GM19438 (cell line): Measurements from ENCODE around the gene GP1BB.

Source experiments
- ATAC-seq: cut with Tn5 transposase; IDR thresholded peaks from one replicate; pipeline ENCODE4 v1.9.1; 2021; ENCODE audit warnings: low read depth; ENCODE audit not compliant: unreplicated experiment

The GP1BB gene

DNA sequence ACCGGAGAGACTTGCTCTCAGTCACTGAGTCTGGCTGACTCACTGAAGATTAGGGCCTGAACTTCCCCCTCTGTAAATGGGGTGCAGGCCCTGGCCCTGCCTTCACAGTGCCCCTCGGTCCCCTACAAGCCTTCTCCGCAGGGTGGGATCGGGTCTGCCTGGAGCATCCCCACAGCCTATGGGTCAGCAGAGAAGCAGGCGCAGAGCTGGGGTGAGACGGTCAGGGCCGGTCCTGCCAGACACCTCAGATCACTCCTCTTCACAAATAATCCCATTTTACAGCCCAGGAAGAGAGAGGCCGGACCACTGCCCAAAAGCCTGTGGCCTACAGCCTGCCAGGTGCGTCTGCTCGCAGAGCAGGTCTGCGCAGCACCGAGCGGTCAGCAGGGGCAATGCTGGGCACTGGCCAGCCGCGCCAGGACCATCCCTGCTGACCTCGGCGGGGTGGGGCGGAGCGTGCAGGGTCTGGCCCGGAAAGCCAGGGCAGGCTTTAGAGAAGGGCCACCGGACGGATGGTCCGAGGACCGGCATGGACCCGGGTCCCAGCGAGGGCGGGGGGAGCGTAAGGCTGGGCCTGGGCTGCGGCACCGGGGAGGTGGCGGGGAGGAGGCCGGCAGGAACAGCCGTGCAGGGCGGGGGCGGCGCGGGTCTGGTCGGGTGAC lies 9.6 kb upstream of the GP1BB start:
- ATAC-seq, result no peak

DNA sequence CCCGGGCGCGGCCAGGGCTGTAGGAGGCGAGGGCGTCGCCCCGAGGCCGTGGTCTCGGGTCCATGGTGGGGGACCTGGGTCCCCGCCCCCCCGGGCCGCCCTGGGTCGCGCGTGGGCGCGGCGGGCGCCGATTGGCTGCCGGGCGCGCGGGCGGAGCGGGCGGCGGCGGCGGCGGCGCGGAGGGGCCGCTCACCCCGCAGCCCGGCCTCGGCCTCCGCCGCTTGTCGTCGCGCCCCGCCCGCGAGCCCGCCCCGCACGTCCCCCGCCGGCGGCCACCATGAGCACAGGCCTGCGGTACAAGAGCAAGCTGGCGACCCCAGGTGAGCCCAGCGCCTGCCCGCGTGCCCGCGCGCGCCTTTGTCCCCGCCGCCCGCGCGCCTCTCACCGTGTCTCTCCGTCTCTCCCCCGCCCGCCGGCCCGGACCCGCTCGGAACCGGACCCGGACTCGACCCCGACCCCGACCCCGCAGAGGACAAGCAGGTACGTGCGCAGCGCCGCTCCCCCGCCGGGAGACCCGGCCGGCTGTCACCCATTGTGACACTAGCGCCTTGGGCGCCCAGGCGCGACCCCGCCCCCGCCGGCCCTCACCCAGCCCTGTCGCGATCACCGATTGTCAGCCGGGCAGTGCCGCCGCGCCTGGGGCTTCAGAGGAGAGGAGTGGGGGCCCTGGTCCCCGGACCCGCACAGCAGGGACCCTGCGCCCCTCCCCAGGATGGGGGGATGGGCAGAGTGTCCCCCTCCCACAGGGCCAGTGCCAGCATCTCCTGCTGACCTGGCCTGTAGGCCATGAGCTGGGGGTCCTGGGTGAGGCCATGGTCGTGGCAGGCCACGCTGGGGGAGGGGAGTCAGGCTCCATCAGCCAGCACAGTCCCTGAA lies 8.8 kb upstream of the GP1BB start, which contains the start of gene SEPTIN5:
Gene SEPTIN5 (plus strand): TSS at position 192 of the 876 bp plus-strand sequence. CDS start 86 bp downstream, at position 278.
- no peak for ATAC-seq

GRCh38 chr22:19715188-19715930 lies 8.0 kb upstream of the GP1BB start:
- ATAC-seq, result no peak

DNA sequence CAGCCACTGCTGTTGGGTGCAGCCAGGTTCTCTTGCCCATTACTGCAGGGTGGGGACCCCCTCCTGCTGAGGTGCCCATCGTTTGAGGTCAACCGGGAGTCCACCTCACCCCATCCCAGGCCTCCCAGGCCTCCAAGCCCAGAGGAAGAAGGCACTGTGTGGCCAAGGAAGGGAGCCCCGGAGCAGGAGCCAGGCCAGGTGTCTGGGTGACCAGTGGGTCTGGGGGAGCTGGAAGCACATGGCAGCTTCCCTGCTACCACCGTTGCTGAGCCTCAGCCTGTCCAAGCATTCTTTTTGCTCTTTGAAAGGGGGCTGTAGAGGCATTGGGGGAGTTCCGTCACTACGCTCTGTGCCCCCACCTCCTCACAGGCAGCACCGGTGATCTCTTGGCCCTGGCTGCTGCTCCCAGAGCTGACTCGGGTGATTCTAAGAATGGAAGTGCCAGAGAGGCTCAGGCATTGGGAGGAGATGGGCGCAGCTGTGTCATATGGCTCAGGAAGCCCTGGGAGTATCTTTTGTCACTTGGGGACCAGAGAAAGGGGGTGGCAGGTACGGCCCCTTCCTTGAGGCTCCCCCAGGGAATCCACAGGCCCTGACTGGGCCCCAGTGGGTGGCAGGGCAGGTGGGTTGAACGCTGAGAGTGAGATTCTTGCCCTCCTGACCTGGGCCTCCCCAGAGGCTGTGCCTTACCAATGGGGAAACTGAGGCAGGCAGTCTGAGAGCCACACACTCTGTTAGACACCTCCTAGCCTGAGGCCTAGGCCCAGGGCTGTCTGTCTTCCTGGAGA lies 7.1 kb upstream of the GP1BB start:
- no peak for ATAC-seq

GRCh38 chr22:19716829-19717105 lies 6.6 kb upstream of the GP1BB start:
- no peak for ATAC-seq

DNA sequence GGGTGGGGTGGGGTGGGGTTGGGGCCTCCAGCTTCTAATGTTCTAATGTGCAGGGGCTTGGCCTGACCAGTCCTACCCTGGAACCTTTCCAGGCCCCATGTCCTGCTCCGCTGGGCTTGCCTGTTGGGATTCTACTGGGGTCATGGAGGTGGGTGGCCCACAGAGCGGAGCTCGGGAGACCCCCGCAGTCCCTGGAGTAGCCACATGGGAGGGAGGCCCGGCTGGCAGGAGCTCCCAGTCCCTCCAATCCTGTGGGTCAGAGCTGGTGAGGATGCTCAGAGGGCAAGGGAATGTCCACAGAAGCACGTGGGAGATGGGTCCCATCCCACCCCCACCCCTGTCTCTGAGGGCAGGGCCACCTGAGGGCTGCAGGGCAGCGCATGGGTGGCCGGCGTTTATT lies 6.2 kb upstream of the GP1BB start:
- ATAC-seq, result no peak

DNA sequence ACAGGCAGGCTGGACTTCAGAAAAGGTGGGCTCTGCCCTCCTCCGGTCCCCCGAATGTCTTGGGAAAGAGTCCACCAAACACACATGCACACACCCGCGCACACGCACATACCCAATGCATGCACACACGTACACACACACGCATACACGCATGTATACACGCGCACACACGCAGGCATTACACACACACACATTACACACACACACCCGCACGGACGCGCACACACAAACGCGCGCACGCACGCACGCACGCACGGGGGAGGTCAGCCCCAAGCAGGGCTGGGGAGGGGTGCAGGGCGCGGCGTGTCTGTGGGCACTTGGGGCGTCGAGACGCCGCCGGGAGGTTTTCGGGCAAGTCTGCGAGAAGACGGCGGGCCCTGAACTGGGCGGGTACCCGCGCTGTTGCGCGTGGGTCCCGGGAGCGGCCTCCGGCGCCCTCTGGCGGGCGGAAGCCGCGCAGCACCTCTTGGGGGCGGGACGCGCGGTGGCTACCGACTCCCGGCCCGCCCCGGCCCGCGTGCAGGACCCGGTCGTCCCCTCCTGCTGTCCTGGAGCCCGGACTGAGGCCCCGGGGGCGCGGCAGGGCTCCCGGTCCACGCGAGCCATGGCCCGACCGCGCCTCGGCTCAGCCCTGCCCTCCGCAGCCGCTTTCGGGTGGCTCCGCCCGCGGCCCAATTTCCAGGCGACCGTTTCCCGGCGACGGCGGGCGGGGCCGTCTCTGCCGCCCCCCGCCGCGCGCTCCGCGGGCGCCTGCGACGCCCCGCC lies 5.5 kb upstream of the GP1BB start:
- no peak for ATAC-seq

GRCh38 chr22:19718456-19719049 lies 4.8 kb upstream of the GP1BB start:
- ATAC-seq, result no peak

DNA sequence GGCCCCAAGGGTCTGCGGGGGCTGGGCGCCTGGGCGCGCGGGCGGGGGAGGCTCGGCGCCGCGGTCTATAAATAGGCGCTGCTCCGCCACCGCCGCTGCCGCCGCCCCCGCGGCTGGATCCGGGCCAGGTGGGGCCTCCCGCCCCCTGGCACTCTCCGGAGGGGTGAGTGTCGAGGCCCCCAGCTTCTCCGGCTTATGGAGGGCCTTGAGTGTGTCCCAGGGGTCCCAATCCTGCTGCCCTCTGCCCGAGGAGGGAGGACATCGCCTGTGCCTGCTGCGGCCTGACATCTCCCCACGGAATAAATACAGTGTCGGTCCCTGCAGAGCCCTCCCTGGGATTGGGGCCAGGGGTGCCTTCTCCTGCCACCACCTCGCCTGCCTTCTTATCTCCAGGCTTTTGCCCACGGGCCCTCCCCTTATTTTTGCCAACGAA lies 4.3 kb upstream of the GP1BB start:
- ATAC-seq, result no peak

- ATAC-seq, result no peak
Measured at GRCh38 chr22:19719488-19720021, 3.8 kb upstream of the GP1BB start.

DNA sequence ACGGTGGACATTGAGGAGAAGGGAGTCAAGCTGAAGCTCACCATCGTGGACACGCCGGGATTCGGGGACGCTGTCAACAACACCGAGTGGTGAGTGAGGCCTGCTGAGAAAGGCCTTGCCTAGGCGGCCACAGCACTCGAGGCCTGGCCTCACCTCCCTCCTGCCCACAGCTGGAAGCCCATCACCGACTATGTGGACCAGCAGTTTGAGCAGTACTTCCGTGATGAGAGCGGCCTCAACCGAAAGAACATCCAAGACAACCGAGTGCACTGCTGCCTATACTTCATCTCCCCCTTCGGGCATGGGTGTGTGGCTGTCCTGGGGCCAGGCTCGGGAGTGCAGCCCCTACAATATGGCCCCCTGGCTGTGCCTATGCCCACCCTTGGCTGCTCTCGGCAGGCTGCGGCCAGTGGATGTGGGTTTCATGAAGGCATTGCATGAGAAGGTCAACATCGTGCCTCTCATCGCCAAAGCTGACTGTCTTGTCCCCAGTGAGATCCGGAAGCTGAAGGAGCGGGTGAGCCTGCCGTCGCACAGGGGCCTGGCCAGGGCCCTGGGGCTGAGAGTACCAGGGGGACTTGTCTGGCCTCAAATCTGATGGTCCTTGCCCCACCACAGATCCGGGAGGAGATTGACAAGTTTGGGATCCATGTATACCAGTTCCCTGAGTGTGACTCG lies 3.0 kb upstream of the GP1BB start:
- ATAC-seq, result no peak

GRCh38 chr22:19720999-19721329 lies 2.4 kb upstream of the GP1BB start:
- ATAC-seq, result no peak

- no peak for ATAC-seq
Measured at GRCh38 chr22:19721330-19722177, 1.8 kb upstream of the GP1BB start.

GRCh38 chr22:19722178-19722981 lies 959 bp upstream of the GP1BB start:
- ATAC-seq, result no peak

GRCh38 chr22:19722982-19723231 lies 432 bp upstream of the GP1BB start:
- no peak for ATAC-seq

GRCh38 chr22:19723983-19724827 lies 866 bp downstream of the GP1BB start:
- no peak for ATAC-seq
